Activated T-helper 2 cell treated with anti-CD3 and anti-CD28 coated beads, Interferon-gamma antibody, Interleukin-2, Interleukin-4, amounts not matched to agents 10 μg/mL and 5 μg/mL and 100 μg/mL, durations not matched to agents 14 hours and 24 hours and 36 hours (primary cell): ENCODE measurements around the gene ERFL. TPM values are rescaled to one million over a fixed set of nuclear protein-coding genes. Genes with fewer than 3 reads are reported as not detected.
"Not testable (repeated sequence)": the region's sequence is repeated elsewhere in the genome, so short reads cannot be mapped to it uniquely, and the experiment has no call there.

ENCODE experiments used
- DNase-seq: peaks from one replicate; pipeline ENCODE4 v3.0.0; 2021; ENCODE audit warnings: low spot score
- H3K27ac Mint-ChIP-seq: one replicate; pipeline ENCODE4 v1.8.0; 2021; ENCODE audit warnings: mixed read lengths
- H3K27me3 Mint-ChIP-seq: one replicate; pipeline ENCODE4 v1.8.0; 2021; ENCODE audit warnings: low read depth, mixed read lengths
- H3K36me3 Mint-ChIP-seq: one replicate; pipeline ENCODE4 v1.8.0; 2021; ENCODE audit warnings: low read depth, mixed read lengths
- H3K4me1 Mint-ChIP-seq: one replicate; pipeline ENCODE4 v1.8.0; 2021; ENCODE audit warnings: low read depth, mixed read lengths
- H3K4me3 Mint-ChIP-seq: one replicate; pipeline ENCODE4 v1.8.0; 2021; ENCODE audit warnings: low read depth, mild to moderate bottlenecking, moderate library complexity, mixed read lengths
- H3K9me3 Mint-ChIP-seq: one replicate; pipeline ENCODE4 v1.8.0; 2021; ENCODE audit warnings: mixed read lengths
- intact Hi-C: fragments of 100-400 bp; cut with micrococcal nuclease; formaldehyde crosslinking; loops from one replicate; pipeline ENCODE4 v1.15.1; 2023
- total RNA-seq: library from RNA; stranded (reverse); gene quantifications from 2 replicates; pipeline ENCODE4 v1.2.3, GENCODE V29; 2022

Gene ERFL
- total RNA-seq, 1 donor from 2014 or later: 2.3 TPM

GRCh38 chr19:41939209-41939608 lies 11.0 kb upstream of the ERFL start:
- H3K4me3 Mint-ChIP-seq, DNase-seq, H3K9me3 Mint-ChIP-seq, intact Hi-C loops, H3K27ac Mint-ChIP-seq, H3K36me3 Mint-ChIP-seq: not testable (repeated sequence)
- peaks cover 34% of the 10 kb centered on the region for H3K4me1 Mint-ChIP-seq
- H3K27me3 Mint-ChIP-seq: peaks cover 19% of the 10 kb centered on the region

- no peaks in the 10 kb centered on the region for H3K36me3 Mint-ChIP-seq
- H3K27ac Mint-ChIP-seq: peak overlapping the region; percentile 10
- peaks cover 38% of the 10 kb centered on the region for H3K4me1 Mint-ChIP-seq
Observed at GRCh38 chr19:41937525-41938468, 9.5 kb upstream of the ERFL start.

GRCh38 chr19:41936961-41937360 lies 8.7 kb upstream of the ERFL start:
- peaks cover 26% of the 10 kb centered on the region for H3K27me3 Mint-ChIP-seq
- H3K27ac Mint-ChIP-seq: peak overlapping the region; percentile 14
- no peaks in the 10 kb centered on the region for H3K9me3 Mint-ChIP-seq
- DNase-seq: no peak
- no peaks in the 10 kb centered on the region for H3K36me3 Mint-ChIP-seq
- H3K4me1 Mint-ChIP-seq: peaks cover 38% of the 10 kb centered on the region
- intact Hi-C loops: no loop called here
- no peak overlapping the region for H3K4me3 Mint-ChIP-seq

More at GRCh38 chr19:41937525-41938468, 9.5 kb upstream of the ERFL start:
- DNase-seq: no peak
- H3K4me3 Mint-ChIP-seq: no peak overlapping the region
- no peaks in the 10 kb centered on the region for H3K9me3 Mint-ChIP-seq
- H3K27me3 Mint-ChIP-seq: peaks cover 24% of the 10 kb centered on the region
- intact Hi-C loops: no loop called here

- Mint-ChIP-seq H3K4me1 (peaks cover 34% of the 10 kb centered on the region), H3K27ac (peak overlapping the region; percentile 14)
Observed at GRCh38 chr19:41936416-41936850, 8.2 kb upstream of the ERFL start.

GRCh38 chr19:41935760-41936415 lies 7.6 kb upstream of the ERFL start:
- Mint-ChIP-seq H3K27me3 (peaks cover 21% of the 10 kb centered on the region), H3K4me1 (peaks cover 31% of the 10 kb centered on the region), H3K9me3 (no peaks in the 10 kb centered on the region), H3K4me3 (no peak overlapping the region), H3K36me3 (no peaks in the 10 kb centered on the region), H3K27ac (no peak overlapping the region)
- intact Hi-C loops: loop anchor here (2.0 kb wide), 2 partner anchors 15 to 65 kb away; no protein-coding TSS in a partner anchor
- no peak for DNase-seq

More at GRCh38 chr19:41936416-41936850, 8.2 kb upstream of the ERFL start:
- intact Hi-C loops: no loop called here
- peaks cover 22% of the 10 kb centered on the region for H3K27me3 Mint-ChIP-seq
- peak overlapping the region; percentile 38 for H3K4me3 Mint-ChIP-seq
- no peaks in the 10 kb centered on the region for H3K9me3 Mint-ChIP-seq
- no peak for DNase-seq
- no peaks in the 10 kb centered on the region for H3K36me3 Mint-ChIP-seq

GRCh38 chr19:41934849-41935374 lies 6.7 kb upstream of the ERFL start:
- Mint-ChIP-seq H3K27me3 (peaks cover 20% of the 10 kb centered on the region), H3K9me3 (no peaks in the 10 kb centered on the region), H3K4me1 (peaks cover 38% of the 10 kb centered on the region), H3K4me3 (peak overlapping the region; percentile 31), H3K36me3 (no peaks in the 10 kb centered on the region), H3K27ac (peak overlapping the region; percentile 75)
- peak; percentile 59 for DNase-seq
- intact Hi-C loops: loop anchor here (2.0 kb wide), 2 partner anchors 16 to 64 kb away; no protein-coding TSS in a partner anchor

GRCh38 chr19:41933693-41934426 lies 5.6 kb upstream of the ERFL start:
- Mint-ChIP-seq H3K4me1 (peaks cover 45% of the 10 kb centered on the region), H3K27ac (no peak overlapping the region), H3K4me3 (no peak overlapping the region), H3K9me3 (no peaks in the 10 kb centered on the region), H3K36me3 (no peaks in the 10 kb centered on the region), H3K27me3 (peaks cover 20% of the 10 kb centered on the region)
- intact Hi-C loops: loop anchor here (2.0 kb wide), 2 partner anchors 17 to 63 kb away; no protein-coding TSS in a partner anchor
- DNase-seq: no peak

- Mint-ChIP-seq H3K4me3 (no peak overlapping the region), H3K9me3 (no peaks in the 10 kb centered on the region), H3K27ac (no peak overlapping the region), H3K27me3 (peaks cover 20% of the 10 kb centered on the region), H3K36me3 (no peaks in the 10 kb centered on the region), H3K4me1 (peaks cover 47% of the 10 kb centered on the region)
- intact Hi-C loops: no loop called here
- no peak for DNase-seq
Observed at GRCh38 chr19:41932720-41933332, 4.6 kb upstream of the ERFL start.

- H3K4me1 Mint-ChIP-seq: peaks cover 44% of the 10 kb centered on the region
- intact Hi-C loops: no loop called here
- no peak overlapping the region for H3K4me3 Mint-ChIP-seq
- H3K27ac Mint-ChIP-seq: no peak overlapping the region
- H3K36me3 Mint-ChIP-seq: no peaks in the 10 kb centered on the region
- no peaks in the 10 kb centered on the region for H3K9me3 Mint-ChIP-seq
- peaks cover 17% of the 10 kb centered on the region for H3K27me3 Mint-ChIP-seq
- no peak for DNase-seq
Observed at GRCh38 chr19:41932259-41932719, 4.0 kb upstream of the ERFL start.

GRCh38 chr19:41930926-41931592 lies 2.8 kb upstream of the ERFL start:
- peaks cover 36% of the 10 kb centered on the region for H3K4me1 Mint-ChIP-seq
- H3K27ac Mint-ChIP-seq: no peak overlapping the region
- DNase-seq: no peak
- H3K36me3 Mint-ChIP-seq: no peaks in the 10 kb centered on the region
- H3K4me3 Mint-ChIP-seq: no peak overlapping the region
- peaks cover 13% of the 10 kb centered on the region for H3K27me3 Mint-ChIP-seq
- no peaks in the 10 kb centered on the region for H3K9me3 Mint-ChIP-seq
- intact Hi-C loops: no loop called here

GRCh38 chr19:41930322-41930722 lies 2.1 kb upstream of the ERFL start:
- no peak overlapping the region for H3K27ac Mint-ChIP-seq
- no peak for DNase-seq
- peak overlapping the region; percentile 26 for H3K4me3 Mint-ChIP-seq
- H3K4me1 Mint-ChIP-seq: peaks cover 34% of the 10 kb centered on the region
- no peaks in the 10 kb centered on the region for H3K9me3 Mint-ChIP-seq
- H3K36me3 Mint-ChIP-seq: no peaks in the 10 kb centered on the region
- intact Hi-C loops: no loop called here
- peaks cover 10% of the 10 kb centered on the region for H3K27me3 Mint-ChIP-seq
